DOHH2 (cell line): Measurements from ENCODE around the gene EXTL2.
"Not testable (repeated sequence)": the region's sequence is repeated elsewhere in the genome, so short reads cannot be mapped to it uniquely, and the experiment has no call there.

Experiments used
- H3F3A ChIP-seq: fragments of 200-600 bp; sonication (generic), shearing (Covaris generic); 2 replicates; pipeline ENCODE4 v1.6.0; 2016; ENCODE audit warnings: antibody characterized with exemption, mild to moderate bottlenecking; ENCODE audit not compliant: control insufficient read depth, insufficient read depth
- H3K27ac ChIP-seq: fragments of 200-600 bp; sonication (generic); 2 replicates; pipeline ENCODE4 v1.5.1; 2014; ENCODE audit warnings: low read depth, mild to moderate bottlenecking, low read length, moderate library complexity
- H3K27me3 ChIP-seq: fragments of 200-600 bp; sonication (generic); 2 replicates; pipeline ENCODE4 v1.6.1; 2014; ENCODE audit warnings: mild to moderate bottlenecking, low read length, mixed read lengths; ENCODE audit not compliant: control insufficient read depth
- H3K36me3 ChIP-seq: fragments of 200-600 bp; sonication (generic); 2 replicates; pipeline ENCODE4 v1.6.1; 2014; ENCODE audit warnings: mild to moderate bottlenecking, low read length, moderate library complexity, mixed read lengths; ENCODE audit not compliant: control insufficient read depth
- H3K4me1 ChIP-seq: fragments of 200-600 bp; sonication (generic); 2 replicates; pipeline ENCODE4 v1.6.1; 2014; ENCODE audit warnings: mild to moderate bottlenecking, low read length, mixed read lengths; ENCODE audit not compliant: control insufficient read depth
- H3K4me2 ChIP-seq: fragments of 200-600 bp; sonication (generic); 2 replicates; pipeline ENCODE4 v1.6.0; 2014; ENCODE audit warnings: mild to moderate bottlenecking, low read length, moderate library complexity
- H3K4me3 ChIP-seq: fragments of 200-600 bp; sonication (generic); 2 replicates; pipeline ENCODE4 v1.5.1; 2014; ENCODE audit warnings: mild to moderate bottlenecking, low read length, mixed read lengths
- H3K79me2 ChIP-seq: fragments of 200-600 bp; sonication (generic); 2 replicates; pipeline ENCODE4 v1.6.1; 2014; ENCODE audit warnings: mild to moderate bottlenecking, low read length, mixed read lengths; ENCODE audit not compliant: control insufficient read depth
- H3K9me2 ChIP-seq: fragments of 200-600 bp; sonication (generic); replicated peaks from 2 replicates; pipeline ENCODE4 v1.6.1; 2014; ENCODE audit warnings: mild to moderate bottlenecking, low read length, mixed read lengths; ENCODE audit not compliant: control insufficient read depth
- H3K9me3 ChIP-seq: fragments of 200-600 bp; sonication (generic); 2 replicates; pipeline ENCODE4 v1.6.1; 2014; ENCODE audit warnings: antibody characterized with exemption, low read length, mixed read lengths; ENCODE audit not compliant: control insufficient read depth, insufficient read depth
- H4K20me1 ChIP-seq: fragments of 200-600 bp; sonication (generic); 2 replicates; pipeline ENCODE4 v1.6.0; 2014; ENCODE audit warnings: low read depth, mild to moderate bottlenecking, antibody characterized with exemption, low read length, moderate library complexity; ENCODE audit not compliant: control insufficient read depth, insufficient read depth
- CTCF ChIP-seq: fragments of 200-600 bp; sonication (generic); IDR thresholded peaks from one replicate; pipeline ENCODE4 v1.5.1; 2014; ENCODE audit warnings: antibody characterized with exemption, mild to moderate bottlenecking, low read depth, low read length; ENCODE audit not compliant: poor library complexity, severe bottlenecking
- EZH2phosphoT487 ChIP-seq: fragments of 200-600 bp; sonication (generic); IDR thresholded peaks from 2 replicates; pipeline ENCODE4 v1.6.1; 2017; ENCODE audit warnings: borderline replicate concordance, mild to moderate bottlenecking, antibody characterized with exemption, low read length, moderate library complexity, mixed read lengths

EXTL2 gene

GRCh38 chr1:100892554-100892953 lies 2.1 kb downstream of the EXTL2 start:
- H3K4me1 ChIP-seq = peaks cover 21% of the 10 kb centered on the region
- peaks cover 30% of the 10 kb centered on the region for H3K79me2 ChIP-seq
- TF ChIP-seq EZH2phosphoT487 (no peak), CTCF (no peak)
- peaks cover 21% of the 10 kb centered on the region for H3K9me3 ChIP-seq
- no peaks in the 10 kb centered on the region for H3K9me2 ChIP-seq
- no peak overlapping the region for H3K27ac ChIP-seq
- H3K36me3 ChIP-seq = peaks cover 11% of the 10 kb centered on the region
- no peaks in the 10 kb centered on the region for H4K20me1 ChIP-seq
- H3K4me3 ChIP-seq = no peak overlapping the region
- H3K4me2 ChIP-seq = no peak overlapping the region
- H3K27me3 ChIP-seq = no peaks in the 10 kb centered on the region
- H3F3A ChIP-seq = peaks cover 9% of the 10 kb centered on the region; the same call in 1 of the 2 replicates

- Histone ChIP-seq H3K79me2 (peaks cover 19% of the 10 kb centered on the region), H3K4me2 (no peak overlapping the region), H3K4me3 (no peak overlapping the region), H3K9me2 (no peaks in the 10 kb centered on the region), H3K27me3 (no peaks in the 10 kb centered on the region), H3K4me1 (peaks cover 12% of the 10 kb centered on the region), H3F3A (peaks cover 9% of the 10 kb centered on the region; the same call in 1 of the 2 replicates), H3K36me3 (peaks cover 4% of the 10 kb centered on the region), H3K27ac (no peak overlapping the region), H3K9me3 (peaks cover 21% of the 10 kb centered on the region), H4K20me1 (no peaks in the 10 kb centered on the region)
- no peak for TF ChIP-seq EZH2phosphoT487
- no peak for TF ChIP-seq CTCF
Observed at GRCh38 chr1:100891380-100891779, 3.3 kb downstream of the EXTL2 start.

- not testable (repeated sequence) for H3K9me2 ChIP-seq, H4K20me1 ChIP-seq, H3K27me3 ChIP-seq, H3K36me3 ChIP-seq, H3K27ac ChIP-seq, H3K4me3 ChIP-seq, H3F3A ChIP-seq, H3K79me2 ChIP-seq, H3K4me2 ChIP-seq
- Histone ChIP-seq H3K9me3 (peaks cover 21% of the 10 kb centered on the region), H3K4me1 (peaks cover 12% of the 10 kb centered on the region)
Observed at GRCh38 chr1:100889869-100890482, 4.7 kb downstream of the EXTL2 start.

- not testable (repeated sequence) for H3K79me2 ChIP-seq, H3F3A ChIP-seq, H3K9me2 ChIP-seq, H3K4me2 ChIP-seq, H4K20me1 ChIP-seq, H3K27me3 ChIP-seq, H3K4me3 ChIP-seq, H3K27ac ChIP-seq, H3K36me3 ChIP-seq
- Histone ChIP-seq H3K4me1 (peaks cover 12% of the 10 kb centered on the region), H3K9me3 (peaks cover 21% of the 10 kb centered on the region)
Observed at GRCh38 chr1:100889007-100889406, 5.6 kb downstream of the EXTL2 start.
